Left lung (tissue), 10 donors: ENCODE measurements around the gene CRYGC. TPM values are rescaled to one million over a fixed set of nuclear protein-coding genes. Genes with fewer than 3 reads are reported as not detected.

Experiments
- ATAC-seq: fragments of 200-7000 bp; cut with Tn5 transposase; one replicate; pipeline ENCODE4 v1.9.1; 2020; ENCODE audit warnings: moderate library complexity
- DNase-seq, 4 donors: peaks; one replicate each; pipeline ENCODE4 v3.0.0-alpha.2; 2013 to 2020
- H3K27ac ChIP-seq, 2 donors: fragments of 200-600 bp; sonication (generic) in 1 of 2; one replicate each; pipeline versions ENCODE4 v1.5.0 to v1.8.0; 2020 to 2021
- H3K27me3 ChIP-seq, 2 donors: fragments of 200-600 bp; sonication (generic) in 1 of 2; one replicate each; pipeline versions ENCODE4 v1.5.0 to v1.8.0; 2020 to 2021
- H3K36me3 ChIP-seq, 2 donors: fragments of 200-600 bp; sonication (generic) in 1 of 2; one replicate each; pipeline versions ENCODE4 v1.5.0 to v1.8.0; 2020 to 2021
- H3K4me1 ChIP-seq, 2 donors: fragments of 200-600 bp; one replicate each; pipeline ENCODE4 v1.8.0; 2021
- H3K4me3 ChIP-seq, 2 donors: fragments of 200-600 bp; sonication (generic) in 1 of 2; one replicate each; pipeline versions ENCODE4 v1.5.0 to v1.8.0; 2020 to 2021; ENCODE audit warnings: mild to moderate bottlenecking in 1 of 2
- H3K9me3 ChIP-seq, 2 donors: fragments of 200-600 bp; sonication (generic) in 1 of 2; one replicate each; pipeline versions ENCODE4 v1.5.0 to v1.8.0; 2020 to 2021
- intact Hi-C, 2 donors: fragments of 100-400 bp; cut with DNase I; formaldehyde crosslinking; loops; one replicate each; pipeline versions ENCODE4 v1.11.2 to v1.14.2; 2022
- polyA plus RNA-seq, 6 donors: library from polyadenylated mRNA; unstranded; fragments of 120-200 nt; gene quantifications; one replicate each; pipeline ENCODE4 v1.2.1, GENCODE V29; 2013; ENCODE audit not compliant: insufficient read length in 6 of 6
- total RNA-seq, 2 donors: library from RNA; stranded (reverse); fragmentation: NEBNext Ultra II Directional; extraction: Animal tissue kit (Norgen Biotek cat#: 25700); gene quantifications; one replicate each; pipeline ENCODE4 v1.2.1, GENCODE V29; 2021
- TF ChIP-seq, protein P1 (sequence below), 2 donors: fragments of 200-600 bp; sonication (generic) in 1 of 2; IDR thresholded peaks; one replicate each; pipeline versions ENCODE4 v1.5.0 to v1.8.0; 2021; ENCODE audit warnings: antibody characterized with exemption in 2 of 2
- donor health status: DM: no; HTN: yes; CAD: no.
- donor health status: DM: no; HTN: no; CAD: no.

The CRYGC gene
- total and polyA plus RNA-seq, 8 donors, result not detected

DNA sequence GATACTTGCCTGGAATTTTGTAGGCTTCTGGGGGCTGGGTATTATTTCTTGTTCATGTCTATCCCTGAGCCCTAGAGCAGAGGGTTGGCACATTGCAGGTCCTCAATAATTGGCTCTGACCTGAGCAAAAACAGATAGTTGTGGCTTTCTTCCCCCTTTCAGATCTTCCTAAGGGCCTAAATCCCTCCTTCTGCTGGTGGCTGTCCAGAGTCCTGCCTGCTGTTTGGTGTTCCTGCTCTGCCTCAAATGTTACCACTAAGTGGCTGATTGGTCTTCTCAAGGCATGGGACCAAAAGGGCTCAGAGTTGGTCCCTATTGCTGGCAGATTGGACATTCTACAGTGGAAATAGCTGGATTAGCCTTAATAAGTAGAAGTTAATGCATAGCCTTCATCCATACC lies 17.4 kb upstream of the CRYGC start:
- intact Hi-C loops, result no loop called here
- ATAC-seq (no peak), DNase-seq (no peak)
- TF ChIP-seq, protein P1, sequence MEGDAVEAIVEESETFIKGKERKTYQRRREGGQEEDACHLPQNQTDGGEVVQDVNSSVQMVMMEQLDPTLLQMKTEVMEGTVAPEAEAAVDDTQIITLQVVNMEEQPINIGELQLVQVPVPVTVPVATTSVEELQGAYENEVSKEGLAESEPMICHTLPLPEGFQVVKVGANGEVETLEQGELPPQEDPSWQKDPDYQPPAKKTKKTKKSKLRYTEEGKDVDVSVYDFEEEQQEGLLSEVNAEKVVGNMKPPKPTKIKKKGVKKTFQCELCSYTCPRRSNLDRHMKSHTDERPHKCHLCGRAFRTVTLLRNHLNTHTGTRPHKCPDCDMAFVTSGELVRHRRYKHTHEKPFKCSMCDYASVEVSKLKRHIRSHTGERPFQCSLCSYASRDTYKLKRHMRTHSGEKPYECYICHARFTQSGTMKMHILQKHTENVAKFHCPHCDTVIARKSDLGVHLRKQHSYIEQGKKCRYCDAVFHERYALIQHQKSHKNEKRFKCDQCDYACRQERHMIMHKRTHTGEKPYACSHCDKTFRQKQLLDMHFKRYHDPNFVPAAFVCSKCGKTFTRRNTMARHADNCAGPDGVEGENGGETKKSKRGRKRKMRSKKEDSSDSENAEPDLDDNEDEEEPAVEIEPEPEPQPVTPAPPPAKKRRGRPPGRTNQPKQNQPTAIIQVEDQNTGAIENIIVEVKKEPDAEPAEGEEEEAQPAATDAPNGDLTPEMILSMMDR (IDR thresholded peaks at IDR 0.05), result no peak
- no peaks in the 10 kb centered on the region for H3K27me3 ChIP-seq
- H3K4me3 ChIP-seq, result no peak overlapping the region
- H3K9me3 ChIP-seq, result peaks cover 0 to 10% of the 10 kb centered on the region in 2 donors
- H3K4me1 ChIP-seq, result no peaks in the 10 kb centered on the region
- H3K36me3 ChIP-seq, result no peaks in the 10 kb centered on the region
- no peak overlapping the region for H3K27ac ChIP-seq

DNA sequence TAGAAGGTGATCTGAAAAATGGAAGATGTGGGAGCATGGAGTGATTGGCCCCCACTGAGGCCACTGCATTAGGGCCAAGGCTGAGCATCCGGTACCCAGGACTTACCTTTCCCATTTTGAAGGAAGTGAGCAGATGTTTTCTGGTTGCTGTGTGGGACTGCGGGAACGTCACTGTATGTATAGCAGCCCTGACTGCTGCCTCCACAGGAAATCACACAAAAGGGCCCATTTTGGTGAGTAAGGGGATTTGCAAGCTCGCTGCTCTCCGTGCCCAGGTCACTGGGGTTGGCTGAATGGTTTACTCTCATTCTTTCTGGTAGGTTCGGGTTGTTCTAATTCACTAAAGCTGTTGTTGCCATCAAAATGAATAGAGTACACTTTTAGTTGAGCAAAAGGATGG lies 16.4 kb upstream of the CRYGC start, which contains the start of gene CRYGB:
TSS of gene CRYGB (minus strand) at position 153 of the 400 bp plus-strand sequence. CDS start at position 115, 38 bp downstream.
- DNase-seq (no peak), ATAC-seq (no peak)
- Histone ChIP-seq H3K4me1 (no peaks in the 10 kb centered on the region), H3K27me3 (no peaks in the 10 kb centered on the region), H3K27ac (no peak within 1 kb of the TSS), H3K9me3 (peaks cover 0 to under 1% of the 10 kb centered on the region in 2 donors), H3K36me3 (no peaks in the 10 kb centered on the region), H3K4me3 (no peak within 1 kb of the TSS)
- TF ChIP-seq, protein P1 (IDR thresholded peaks at IDR 0.05), result no peak
- intact Hi-C loops, result no loop called here

DNA sequence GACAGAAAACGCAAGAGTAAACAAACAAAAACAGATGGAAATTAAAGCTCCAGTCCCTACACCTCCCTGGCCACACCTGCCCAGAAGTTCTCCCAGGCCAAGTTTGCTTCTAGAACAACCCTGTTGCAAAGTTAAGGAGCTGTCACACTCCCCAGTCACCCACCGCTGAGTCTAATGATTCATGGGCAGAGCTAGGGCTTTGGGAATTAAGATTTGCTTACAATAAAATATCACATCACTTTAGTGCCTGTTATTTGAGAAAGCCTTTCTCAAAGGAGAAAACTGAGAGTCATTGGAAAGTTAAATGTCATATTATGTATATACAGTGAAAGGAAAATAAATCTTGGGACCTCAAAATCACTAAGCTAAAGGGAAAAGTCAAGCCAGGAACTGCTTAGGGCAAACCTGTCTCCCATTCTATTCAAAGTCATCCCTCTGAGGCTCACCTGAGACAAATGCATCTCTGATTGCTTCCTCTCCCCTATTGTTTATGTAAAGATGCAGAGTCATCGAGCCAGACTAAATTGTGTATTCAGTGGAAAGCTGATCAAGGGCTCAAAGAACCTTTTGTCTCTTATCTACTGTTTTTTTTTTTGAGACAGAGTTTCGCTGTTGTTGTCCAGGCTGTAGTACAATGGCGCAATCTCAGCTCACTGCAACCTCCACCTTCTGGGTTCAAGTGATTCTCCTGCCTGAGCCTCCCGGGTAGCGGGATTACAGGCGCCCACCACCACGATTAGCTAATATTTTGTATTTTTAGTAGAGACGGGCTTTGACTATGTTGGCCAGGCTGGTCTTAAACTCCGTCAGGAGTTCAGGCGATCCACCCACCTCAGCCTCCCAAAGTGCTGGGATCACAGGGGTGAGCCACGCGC lies 13.5 kb upstream of the CRYGC start:
- ATAC-seq (no peak), DNase-seq (no peak)
- Histone ChIP-seq H3K27me3 (no peaks in the 10 kb centered on the region), H3K4me3 (no peak overlapping the region), H3K27ac (no peak overlapping the region), H3K36me3 (no peaks in the 10 kb centered on the region), H3K9me3 (peaks cover 0 to 4% of the 10 kb centered on the region in 2 donors), H3K4me1 (no peaks in the 10 kb centered on the region)
- intact Hi-C loops, result no loop called here
- TF ChIP-seq, protein P1 (IDR thresholded peaks at IDR 0.05), result no peak

DNA sequence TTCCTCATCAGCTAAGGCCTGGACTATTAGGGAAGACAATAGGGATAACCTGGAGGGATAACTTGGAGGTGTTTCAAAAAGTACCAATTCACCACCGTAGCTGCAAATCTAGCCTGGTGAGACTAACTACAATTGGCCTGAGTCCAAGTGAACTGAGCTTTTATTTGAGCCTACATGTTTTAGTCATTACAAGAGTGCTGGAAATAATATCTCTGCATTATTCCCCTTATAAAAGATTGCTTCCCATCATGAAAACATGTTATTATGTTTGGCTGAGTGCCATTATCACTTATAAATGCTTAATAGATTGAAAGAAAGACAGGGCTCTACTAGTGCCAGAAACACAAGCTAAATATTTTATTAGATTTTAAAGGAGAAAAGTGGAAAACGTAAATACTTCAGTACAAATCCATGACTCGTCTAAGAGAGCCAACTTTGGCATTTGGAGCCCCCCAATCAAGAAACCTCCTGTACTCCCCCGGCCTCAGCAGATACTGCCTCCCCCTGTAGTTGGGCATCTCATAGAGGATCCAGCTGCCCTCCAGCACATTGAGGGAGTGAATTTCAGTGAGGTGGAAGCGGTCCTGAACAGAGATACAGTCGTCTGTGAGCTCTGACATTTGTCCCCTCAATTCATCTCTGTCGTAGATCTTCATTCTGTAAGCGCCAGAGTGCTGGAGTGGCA lies 12.8 kb upstream of the CRYGC start:
- ATAC-seq (no peak), DNase-seq (peak in 1 of 4 donors; percentile 10)

More for the DNA sequence above, 12.8 kb upstream of the CRYGC start:
- Histone ChIP-seq H3K9me3 (peaks cover 0 to 6% of the 10 kb centered on the region in 2 donors), H3K4me3 (no peak overlapping the region), H3K27ac (no peak overlapping the region), H3K27me3 (no peaks in the 10 kb centered on the region), H3K4me1 (no peaks in the 10 kb centered on the region), H3K36me3 (no peaks in the 10 kb centered on the region)
- TF ChIP-seq, protein P1 (IDR thresholded peaks at IDR 0.05), result no peak
- intact Hi-C loops, result no loop called here
